Epithelial cell of proximal tubule (primary cell): Measurements from ENCODE around the gene GPR84. TPM values are rescaled to one million over a fixed set of nuclear protein-coding genes. Genes with fewer than 3 reads are reported as not detected.

Experiments used
- DNase-seq: peaks from one replicate; pipeline ENCODE4 v3.0.0-alpha.2; 2011; ENCODE audit warnings: low read depth
- H3K4me3 ChIP-seq: 2 replicates; pipeline ENCODE4 v1.5.1; 2011; ENCODE audit warnings: low read depth, mild to moderate bottlenecking, low read length
- total RNA-seq: library from RNA; depleted of rRNA; stranded (reverse); fragments of >200 nt; gene quantifications from 2 replicates; pipeline ENCODE4 v1.2.3, GENCODE V29; 2015
- TF ChIP-seq, protein P1 (sequence below): conservative IDR thresholded peaks from 2 replicates; pipeline ENCODE4 v1.5.1; 2012; ENCODE audit warnings: low read depth, mild to moderate bottlenecking, low read length

Gene GPR84
- total RNA-seq, 1 donor from 2014 or later: not detected

DNA sequence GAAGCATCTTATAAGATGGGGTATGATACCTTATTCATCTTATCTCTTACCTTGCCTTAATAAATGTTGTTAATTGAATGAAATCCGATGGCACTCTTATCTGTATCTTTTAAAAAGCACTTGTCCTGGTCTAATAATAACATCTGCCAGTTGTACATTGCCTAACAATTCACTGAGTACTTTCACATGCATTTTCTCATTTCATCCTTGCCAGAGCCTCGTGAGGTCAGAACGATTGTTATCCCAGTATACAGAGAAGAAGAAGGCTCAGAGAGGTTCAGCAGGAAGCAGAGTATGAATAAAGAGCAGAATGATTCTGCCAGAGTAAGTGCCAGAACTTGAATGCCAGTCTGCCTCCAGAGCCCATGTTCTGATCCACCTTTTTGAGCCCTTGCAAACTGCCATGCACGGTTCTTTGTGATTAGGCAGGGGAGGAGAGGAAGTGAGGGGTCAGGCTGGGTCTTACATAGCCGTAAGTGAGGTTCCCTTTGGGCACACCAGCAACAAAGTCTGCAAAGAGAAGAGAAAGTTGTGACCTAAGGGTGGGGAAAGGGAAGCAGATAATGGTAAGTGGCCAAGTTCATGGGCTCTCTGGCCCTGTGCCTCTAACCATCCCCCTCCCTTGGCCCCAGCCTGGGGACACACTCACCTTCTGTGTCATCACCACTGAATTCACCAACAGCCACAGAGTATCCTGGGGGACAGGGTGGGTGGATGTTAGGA is 43.1 kb upstream of the GPR84 start:
- DNase-seq: no peak
- H3K4me3 ChIP-seq: no peak overlapping the region
- TF ChIP-seq, protein P1, sequence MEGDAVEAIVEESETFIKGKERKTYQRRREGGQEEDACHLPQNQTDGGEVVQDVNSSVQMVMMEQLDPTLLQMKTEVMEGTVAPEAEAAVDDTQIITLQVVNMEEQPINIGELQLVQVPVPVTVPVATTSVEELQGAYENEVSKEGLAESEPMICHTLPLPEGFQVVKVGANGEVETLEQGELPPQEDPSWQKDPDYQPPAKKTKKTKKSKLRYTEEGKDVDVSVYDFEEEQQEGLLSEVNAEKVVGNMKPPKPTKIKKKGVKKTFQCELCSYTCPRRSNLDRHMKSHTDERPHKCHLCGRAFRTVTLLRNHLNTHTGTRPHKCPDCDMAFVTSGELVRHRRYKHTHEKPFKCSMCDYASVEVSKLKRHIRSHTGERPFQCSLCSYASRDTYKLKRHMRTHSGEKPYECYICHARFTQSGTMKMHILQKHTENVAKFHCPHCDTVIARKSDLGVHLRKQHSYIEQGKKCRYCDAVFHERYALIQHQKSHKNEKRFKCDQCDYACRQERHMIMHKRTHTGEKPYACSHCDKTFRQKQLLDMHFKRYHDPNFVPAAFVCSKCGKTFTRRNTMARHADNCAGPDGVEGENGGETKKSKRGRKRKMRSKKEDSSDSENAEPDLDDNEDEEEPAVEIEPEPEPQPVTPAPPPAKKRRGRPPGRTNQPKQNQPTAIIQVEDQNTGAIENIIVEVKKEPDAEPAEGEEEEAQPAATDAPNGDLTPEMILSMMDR: no peak

DNA sequence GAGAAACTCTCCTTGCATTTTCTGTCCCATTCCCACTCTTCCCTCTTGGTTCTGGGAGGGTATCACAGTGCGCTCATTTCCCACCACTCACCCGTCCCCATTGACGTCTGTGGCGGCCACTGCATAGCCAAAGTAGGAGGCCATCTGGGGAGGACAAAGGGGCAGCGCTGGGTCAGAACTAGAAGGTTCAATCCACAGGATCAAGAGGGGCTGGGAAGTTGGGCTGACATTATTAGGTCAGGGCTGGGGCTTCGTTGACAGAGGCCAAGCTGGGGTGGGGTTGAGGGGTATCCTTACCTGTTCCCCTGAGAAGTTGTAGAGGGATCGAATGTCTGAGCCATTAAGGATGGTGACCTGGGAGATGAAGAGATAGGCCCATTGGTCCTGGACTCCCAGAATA is 41.3 kb upstream of the GPR84 start:
- no peak for DNase-seq
- no peak overlapping the region for H3K4me3 ChIP-seq
- TF ChIP-seq, protein P1: no peak

DNA sequence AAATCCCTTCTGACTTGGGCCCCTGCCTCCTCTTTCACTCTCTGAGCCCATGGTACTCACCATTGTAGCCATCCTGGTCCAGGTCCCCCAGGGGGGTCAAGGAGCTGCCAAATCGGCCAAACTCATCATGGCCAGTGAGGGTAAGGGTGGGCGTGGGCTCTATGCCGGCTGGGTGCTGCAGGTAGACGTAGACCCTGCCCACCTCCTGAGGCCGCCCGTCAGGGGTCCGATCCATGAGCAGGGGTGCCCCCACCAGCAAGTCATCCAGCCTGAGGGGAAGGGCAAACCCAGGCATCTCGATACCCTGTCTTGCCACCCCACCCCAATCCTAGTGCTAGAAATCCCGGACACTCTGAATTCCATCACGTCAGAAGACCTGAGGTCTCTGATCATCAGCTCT is 40.8 kb upstream of the GPR84 start:
- H3K4me3 ChIP-seq: no peak overlapping the region

DNA sequence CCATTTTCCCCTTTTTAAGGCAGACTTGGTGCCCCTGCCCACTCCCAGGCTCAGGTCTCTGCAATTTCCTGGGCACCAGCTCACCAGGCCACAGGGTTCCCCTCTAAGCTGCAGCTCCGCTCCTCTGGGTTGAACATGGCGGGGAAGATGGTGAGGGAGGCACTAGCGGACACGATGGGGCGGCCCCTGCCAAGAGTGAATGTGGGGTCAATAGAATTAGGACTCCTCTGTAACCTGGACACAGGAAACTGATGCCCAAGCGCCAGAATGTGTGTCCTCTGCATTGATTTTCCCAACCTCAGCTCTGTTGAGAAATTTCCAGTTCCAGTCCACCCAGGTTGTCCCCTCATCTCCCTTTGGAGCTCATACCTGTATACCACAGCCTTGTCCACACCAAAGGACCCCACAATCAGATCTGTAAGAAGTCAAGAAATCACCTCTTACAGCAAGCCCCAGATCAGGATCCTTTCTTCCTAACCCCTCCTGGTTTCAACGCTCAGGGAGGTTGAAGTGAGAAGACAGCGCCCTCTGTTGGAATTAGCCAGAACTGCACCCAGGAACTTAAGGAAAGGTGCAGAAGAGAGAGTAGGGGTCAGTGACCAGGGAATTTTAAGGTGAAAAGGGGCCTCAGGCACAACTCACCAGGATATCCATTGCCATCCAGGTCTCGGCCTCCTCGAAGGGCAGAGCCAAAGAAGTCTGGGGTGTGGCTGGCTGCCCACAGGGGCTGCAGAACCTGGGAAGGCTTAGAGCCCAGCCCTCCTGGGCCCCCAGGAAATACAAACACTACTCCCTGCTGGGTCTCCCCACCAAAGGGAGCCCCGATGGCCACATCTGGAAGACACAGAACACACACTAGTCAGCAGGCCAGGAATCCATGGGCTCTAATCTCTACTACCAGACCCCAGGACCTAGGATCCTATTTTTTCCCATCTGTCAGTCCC is 40.0 kb upstream of the GPR84 start:
- no peak overlapping the region for H3K4me3 ChIP-seq
- TF ChIP-seq, protein P1: peak; percentile 98
- DNase-seq: no peak

More for the DNA sequence above, 40.8 kb upstream of the GPR84 start:
- TF ChIP-seq, protein P1: no peak
- DNase-seq: no peak

DNA sequence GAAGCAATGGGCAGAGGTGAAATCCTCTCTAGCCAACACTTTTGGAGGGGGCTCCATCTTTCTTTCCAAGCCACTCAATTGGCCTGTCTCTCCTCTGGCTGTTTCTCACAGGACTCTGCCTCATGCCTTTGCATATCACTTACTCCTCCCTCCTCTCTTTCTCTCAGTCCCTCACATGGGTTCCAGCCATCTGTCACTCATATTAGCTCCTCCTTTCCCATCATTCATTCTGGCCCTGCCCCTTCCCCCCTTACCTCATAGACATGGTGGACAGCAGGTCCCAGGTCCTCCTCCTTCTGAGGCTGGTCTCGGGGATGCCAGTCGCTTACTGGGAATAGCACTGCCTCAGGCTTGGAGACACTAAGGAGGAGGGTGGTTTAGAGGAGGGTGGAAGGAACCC is 36.8 kb upstream of the GPR84 start:
- no peak overlapping the region for H3K4me3 ChIP-seq
- TF ChIP-seq, protein P1: no peak
- DNase-seq: no peak

DNA sequence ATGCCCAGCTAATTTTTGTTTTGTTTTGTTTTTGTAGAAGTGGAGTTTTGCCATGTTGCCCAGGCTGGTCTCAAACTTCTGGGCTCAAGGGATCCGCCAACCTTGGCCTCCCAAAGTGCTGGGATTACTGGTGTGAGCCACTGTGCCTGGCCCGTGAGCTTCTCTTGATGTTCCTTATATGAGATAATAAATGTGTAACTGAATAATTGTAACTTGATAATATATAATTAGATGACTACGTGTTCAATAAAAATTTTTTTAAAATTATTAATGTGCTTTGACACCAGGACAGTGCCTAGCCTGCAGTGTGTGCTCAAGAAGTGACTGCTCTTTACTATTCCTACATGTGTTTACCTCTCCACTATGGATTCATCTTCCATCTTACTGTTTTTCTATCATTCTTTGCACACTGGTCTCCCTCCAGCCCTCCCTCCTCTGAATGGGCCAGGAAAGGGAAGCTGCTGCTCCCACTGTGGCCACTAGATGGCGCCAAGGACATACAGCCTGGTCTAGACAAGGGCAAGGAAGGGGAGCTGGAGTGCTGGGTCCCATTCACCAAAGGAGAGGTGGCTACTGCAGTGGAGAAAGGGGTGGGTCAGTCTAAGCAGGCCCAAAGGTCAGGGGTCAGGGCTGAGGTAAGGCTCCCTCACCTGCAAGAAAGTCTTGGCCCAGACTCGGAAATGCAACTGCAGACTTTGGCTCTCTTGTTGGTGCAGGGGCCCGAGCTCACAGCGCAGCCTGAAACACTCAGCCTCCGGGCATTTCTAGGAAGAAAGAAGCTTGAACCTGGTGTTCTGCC is 34.9 kb upstream of the GPR84 start:
- no peak overlapping the region for H3K4me3 ChIP-seq
- DNase-seq: no peak
- TF ChIP-seq, protein P1: peak; percentile 100
